Stimulated activated CD8-positive, alpha-beta memory T cell treated with anti-CD3 and anti-CD28 coated beads, Interleukin-15, amount 100 ng/mL, for 48 hours (primary cell): ENCODE results near the gene TPM4.

Experiments used
- DNase-seq, 2 donors: peaks; one replicate each; pipeline ENCODE4 v3.0.0-alpha.2; 2020; ENCODE audit warnings: low read depth in 2 of 2

Gene TPM4

DNA sequence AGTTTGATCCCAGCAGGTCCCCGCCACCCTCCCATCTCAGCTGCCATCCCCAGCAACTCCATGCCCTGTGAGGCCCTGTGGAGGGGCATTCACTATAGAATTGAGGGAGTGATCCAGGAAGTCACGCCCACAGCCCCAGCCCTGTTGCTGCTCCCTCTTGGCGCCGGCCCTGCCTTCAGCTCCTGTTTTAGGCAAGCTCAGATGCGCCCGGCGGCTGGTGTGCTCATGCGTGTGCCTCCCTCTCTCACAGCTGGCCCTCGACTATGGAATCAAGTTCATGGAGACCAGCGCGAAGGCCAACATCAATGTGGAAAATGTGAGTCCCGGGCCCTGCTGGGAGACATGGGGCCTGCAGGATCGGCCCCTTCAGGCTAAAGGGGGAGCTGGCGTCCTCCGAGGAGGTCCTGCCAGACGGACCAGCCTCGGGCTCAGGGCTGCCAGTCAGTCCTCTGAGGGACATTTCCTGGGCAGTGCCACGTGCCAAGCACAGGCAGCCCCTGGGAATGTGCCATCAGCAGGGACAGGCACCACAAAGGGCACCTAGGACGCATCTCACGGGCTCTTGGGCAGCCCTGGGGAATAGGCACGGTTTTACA is 51.6 kb downstream of the TPM4 start:
- DNase-seq = no peak

- no peak for DNase-seq
Observed at GRCh38 chr19:16131648-16132047, 55.4 kb downstream of the TPM4 start.

DNA sequence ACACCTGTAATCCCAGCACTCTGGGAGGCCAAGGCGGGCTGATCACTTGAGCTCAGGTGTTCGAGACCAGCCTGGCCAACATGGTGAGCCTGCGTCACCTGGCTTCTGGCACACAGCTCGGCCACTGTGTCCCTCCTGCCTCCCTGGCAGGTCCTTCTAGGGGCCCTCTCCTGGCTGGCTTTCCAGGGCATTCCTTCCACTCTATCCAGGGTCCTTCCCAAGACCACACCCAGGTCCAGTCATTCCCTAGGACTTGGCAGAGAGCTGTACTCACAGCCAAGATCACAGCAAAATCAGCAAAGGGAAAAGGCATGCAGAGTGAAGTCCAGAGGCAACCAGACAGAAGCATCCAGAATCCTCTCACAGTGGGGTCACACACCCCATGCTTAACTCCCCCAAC is 57.5 kb downstream of the TPM4 start:
- DNase-seq = no peak

DNA sequence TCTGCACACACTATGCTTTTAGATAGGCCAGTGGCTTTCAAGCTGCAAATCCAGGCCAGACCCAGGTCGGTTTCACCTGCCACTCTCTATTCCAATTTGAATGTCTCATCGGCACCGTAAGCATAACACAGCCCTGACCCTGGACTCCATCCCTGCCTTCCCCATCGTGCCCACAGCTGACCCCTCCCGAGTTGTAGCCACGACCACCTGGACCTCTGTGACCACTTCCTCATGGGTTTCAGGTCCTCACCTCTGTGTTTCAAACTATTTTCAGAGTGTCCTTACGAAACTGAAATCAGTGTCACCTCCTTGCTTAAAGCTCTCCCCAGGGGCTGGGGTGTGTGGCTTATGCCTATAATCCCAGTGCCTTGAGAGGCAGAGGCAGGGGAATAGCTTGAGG is 58.2 kb downstream of the TPM4 start:
- DNase-seq = no peak

- no peak for DNase-seq
Observed at GRCh38 chr19:16135430-16136127, 59.3 kb downstream of the TPM4 start.

- DNase-seq = no peak
Observed at GRCh38 chr19:16136185-16136999, 60.1 kb downstream of the TPM4 start.

GRCh38 chr19:16139752-16140151 is 63.5 kb downstream of the TPM4 start:
- no peak for DNase-seq

DNA sequence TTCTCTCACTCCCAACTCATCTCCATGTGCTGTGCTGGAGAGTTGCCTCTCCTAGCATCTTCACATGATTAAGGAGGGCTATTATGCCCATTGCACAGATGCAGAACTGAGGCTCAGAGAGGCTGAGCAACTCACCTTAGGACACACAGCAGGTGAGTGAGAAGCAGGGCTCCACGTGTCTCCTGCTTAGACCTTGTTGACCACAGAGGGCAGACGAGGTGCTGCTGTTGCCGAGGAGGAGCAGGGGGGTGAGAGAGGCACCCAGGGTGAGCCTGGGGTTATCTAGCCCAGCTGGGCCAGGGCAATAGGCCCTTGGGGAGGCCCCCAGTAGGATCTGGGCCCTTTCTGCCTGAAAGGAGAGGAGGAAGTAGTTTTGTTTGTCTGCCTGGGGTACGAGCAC is 64.7 kb downstream of the TPM4 start:
- no peak for DNase-seq

DNA sequence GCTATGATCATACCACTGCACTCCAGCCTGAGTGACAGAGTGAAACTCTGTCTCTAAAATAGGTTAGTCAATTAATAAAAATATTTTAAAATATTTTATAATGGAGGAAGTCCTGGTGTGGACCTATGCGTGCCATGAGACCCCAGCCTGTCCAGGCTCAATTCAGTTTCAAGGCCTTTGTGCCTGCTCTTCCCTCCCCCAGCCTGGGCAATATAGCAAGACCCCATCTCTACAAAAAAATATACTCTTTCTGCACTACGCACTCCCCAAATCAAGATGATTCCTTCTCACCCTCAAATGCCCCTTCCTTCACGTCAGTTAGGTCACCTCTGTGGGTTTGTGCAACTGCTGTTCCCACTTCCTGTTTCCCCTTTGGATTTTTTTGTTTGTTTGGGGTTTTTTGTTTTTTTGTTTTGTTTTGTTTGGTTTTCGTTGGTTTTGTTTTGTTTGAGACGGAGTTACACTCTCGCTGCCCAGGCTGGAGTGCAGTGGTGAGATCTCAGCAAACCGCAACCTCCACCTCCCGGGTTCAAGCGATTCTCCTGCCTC is 65.8 kb downstream of the TPM4 start:
- DNase-seq = no peak

GRCh38 chr19:16143399-16144215 is 67.3 kb downstream of the TPM4 start, which contains the start of gene HSH2D:
Gene HSH2D (plus strand): TSS chr19:16143685. CDS start chr19:16148751, 5,066 bp downstream.
- DNase-seq = peak; percentile 60 to 70

- DNase-seq = no peak
Observed at GRCh38 chr19:16144216-16144581, 67.9 kb downstream of the TPM4 start.

- no peak for DNase-seq
Observed at GRCh38 chr19:16146112-16146511, 69.8 kb downstream of the TPM4 start.

DNA sequence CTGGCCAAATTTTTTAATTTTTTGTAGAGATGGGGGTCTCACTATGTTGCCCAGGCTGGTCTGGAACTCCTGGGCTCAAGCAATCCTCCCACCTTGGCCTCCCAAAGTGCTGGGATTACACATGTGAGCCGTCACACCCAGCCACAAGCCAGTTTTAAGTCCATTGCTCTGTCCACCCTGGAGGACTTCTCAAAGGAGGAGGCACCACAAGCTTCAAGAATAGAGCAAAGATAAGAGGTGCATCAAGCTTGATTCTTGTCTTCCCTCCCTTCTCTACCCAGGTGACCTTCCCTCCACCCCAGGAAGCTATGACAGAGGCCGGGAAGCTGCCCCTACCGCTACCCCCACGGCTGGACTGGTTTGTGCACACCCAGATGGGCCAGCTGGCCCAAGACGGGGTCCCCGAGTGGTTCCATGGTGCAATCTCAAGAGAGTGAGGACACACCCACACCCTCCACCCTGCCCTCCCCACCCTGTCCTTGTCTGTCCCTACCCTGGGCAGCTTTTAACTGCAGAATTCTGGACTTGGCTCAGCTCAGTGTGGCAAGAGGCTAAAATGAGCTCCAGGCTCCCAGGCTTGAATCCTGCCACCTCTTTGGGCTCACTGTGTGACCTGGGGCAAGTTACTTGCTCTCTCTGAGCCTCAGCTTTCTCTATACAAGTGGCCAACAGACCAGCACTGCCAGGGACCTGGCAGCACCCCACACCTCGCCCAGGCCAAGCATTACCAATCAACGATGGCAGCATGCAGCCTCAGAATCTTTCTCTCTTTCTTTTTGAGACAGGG is 72.3 kb downstream of the TPM4 start:
- DNase-seq = no peak
